Caco-2 (cell line): ENCODE data around the gene FIZ1. TPM values are rescaled to one million over a fixed set of nuclear protein-coding genes. Genes with fewer than 3 reads are reported as not detected.
"Not testable (repeated sequence)": the region's sequence is repeated elsewhere in the genome, so short reads cannot be mapped to it uniquely, and the experiment has no call there.

Source experiments
- BruUV-seq: library from RNA; stranded (reverse); fragments of 400-500 nt; replicated peaks from 2 replicates; lab custom pipeline; 2021; lab: Mats Ljungman, UMichigan
- CTCF ChIA-PET: fragments of 300-600 bp; sonication (Branson Sonifier 250); formaldehyde crosslinking; loops from one replicate; lab custom pipeline; 2022; ENCODE audit warnings: antibody characterized with exemption; lab: Charles Lee
- POLR2A ChIA-PET: fragments of 300-600 bp; sonication (Branson Sonifier 250); formaldehyde crosslinking; loops from one replicate; lab custom pipeline; 2022; ENCODE audit warnings: antibody characterized with exemption; lab: Charles Lee
- DNase-seq, 2 experiments: peaks; one replicate each; pipeline versions ENCODE4 v3.0.0 to v3.0.0-alpha.2; 2020 to 2022
- H3K27me3 ChIP-seq: replicated peaks from 2 replicates; pipeline ENCODE4 v1.6.0; 2011; ENCODE audit warnings: low read length; ENCODE audit not compliant: control insufficient read depth, insufficient read depth
- H3K36me3 ChIP-seq: 2 replicates; pipeline ENCODE4 v1.5.1; 2011; ENCODE audit warnings: low read length; ENCODE audit not compliant: control insufficient read depth, insufficient read depth
- H3K4me1 ChIP-seq: fragments of 250-450 bp; sonication (Bioruptor Pico); 2 replicates; pipeline ENCODE4 v1.5.1; 2020; ENCODE audit warnings: mild to moderate bottlenecking
- H3K4me3 ChIP-seq: 2 replicates; pipeline ENCODE4 v1.5.1; 2011; ENCODE audit warnings: low read depth, mild to moderate bottlenecking, control low read depth, low read length
- H3K9me3 ChIP-seq: fragments of 250-450 bp; sonication (Bioruptor Pico); 2 replicates; pipeline ENCODE4 v1.5.1; 2020; ENCODE audit warnings: mild to moderate bottlenecking, moderate library complexity
- H3K27ac Mint-ChIP-seq: one replicate; pipeline ENCODE4 v1.8.0; 2022; ENCODE audit warnings: mixed read lengths; ENCODE audit not compliant: unreplicated experiment
- H3K27me3 Mint-ChIP-seq: one replicate; pipeline ENCODE4 v1.8.0; 2022; ENCODE audit warnings: mixed read lengths; ENCODE audit not compliant: insufficient read depth, unreplicated experiment
- H3K36me3 Mint-ChIP-seq: one replicate; pipeline ENCODE4 v1.8.0; 2022; ENCODE audit warnings: mild to moderate bottlenecking, mixed read lengths; ENCODE audit not compliant: insufficient read depth, unreplicated experiment
- H3K4me1 Mint-ChIP-seq: one replicate; pipeline ENCODE4 v1.8.0; 2022; ENCODE audit warnings: low read depth, mixed read lengths; ENCODE audit not compliant: unreplicated experiment
- H3K4me3 Mint-ChIP-seq: one replicate; pipeline ENCODE4 v1.8.0; 2022; ENCODE audit warnings: mild to moderate bottlenecking, moderate library complexity, mixed read lengths; ENCODE audit not compliant: unreplicated experiment
- H3K9me3 Mint-ChIP-seq: one replicate; pipeline ENCODE4 v1.8.0; 2022; ENCODE audit warnings: mixed read lengths; ENCODE audit not compliant: unreplicated experiment
- intact Hi-C: fragments of 100-400 bp; cut with micrococcal nuclease; formaldehyde crosslinking; loops from one replicate; pipeline ENCODE4 v1.10.0; 2022; ENCODE audit not compliant: unreplicated experiment
- total RNA-seq: library from RNA; stranded (reverse); gene quantifications from 2 replicates; pipeline ENCODE4 v1.2.3, GENCODE V29; 2022
- TF ChIP-seq, protein P1 (sequence below), 2 experiments: fragments of 200-600 bp in 1 of 2; IDR thresholded peaks; 1 replicate in 1 of 2; 2 replicates in 1 of 2; pipeline versions ENCODE4 v1.5.1 to v1.8.0; 2011 to 2022; ENCODE audit warnings: antibody characterized with exemption in 1 of 2, control low read depth in 1 of 2, inconsistent platforms in 1 of 2, low read depth in 1 of 2, low read length in 1 of 2, mild to moderate bottlenecking in 1 of 2, moderate library complexity in 1 of 2; ENCODE audit not compliant: insufficient read depth in 1 of 2, severe bottlenecking in 1 of 2, unreplicated experiment in 1 of 2

The FIZ1 gene
- total RNA-seq, 1 experiment from 2014 or later: 27.2 TPM

DNA sequence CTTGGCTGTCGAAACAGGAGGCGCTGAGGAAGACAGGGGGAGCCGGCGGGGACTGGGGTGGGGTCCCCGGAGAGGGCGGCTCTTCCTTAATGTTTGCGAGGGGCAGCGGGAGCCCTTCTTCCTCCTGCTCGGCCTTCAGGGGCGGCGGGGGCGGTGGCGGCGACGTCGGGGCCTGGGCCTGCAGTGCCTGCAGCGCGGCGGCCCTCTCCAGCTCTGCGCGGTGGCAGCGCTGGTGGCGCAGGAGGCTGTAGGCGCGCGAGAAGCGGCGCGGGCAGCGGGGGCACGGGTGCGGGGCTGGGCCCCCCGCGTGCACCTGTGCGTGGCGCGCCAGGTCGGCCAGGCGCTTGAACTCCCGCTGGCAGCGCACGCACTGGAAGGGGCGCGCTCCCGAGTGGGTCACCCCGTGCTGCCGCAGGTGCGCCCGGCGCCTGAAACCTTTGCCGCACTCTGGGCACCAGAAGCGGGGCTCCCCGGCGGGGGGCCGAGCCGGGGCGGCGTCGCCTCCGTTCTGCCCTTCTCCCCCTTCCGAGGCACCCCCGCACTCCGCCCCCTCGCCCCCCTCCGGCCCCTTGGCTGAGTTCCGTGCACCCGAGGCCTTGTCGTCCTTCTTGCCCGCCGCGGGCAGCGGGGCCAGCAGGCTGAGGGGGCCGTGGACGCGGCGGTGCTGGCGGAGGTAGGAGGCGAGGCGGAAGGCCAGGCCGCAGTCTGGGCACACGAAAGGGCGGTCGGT, 21.1 kb downstream of the FIZ1 start:
- CTCF ChIA-PET: no interaction called here
- Mint-ChIP-seq H3K27ac (no peak overlapping the region), H3K27me3 (no peaks in the 10 kb centered on the region), H3K36me3 (peaks cover 50% of the 10 kb centered on the region), H3K4me1 (peaks cover 20% of the 10 kb centered on the region), H3K9me3 (no peaks in the 10 kb centered on the region), H3K4me3 (no peak overlapping the region)
- H3K4me3 ChIP-seq: no peak overlapping the region
- no peaks in the 10 kb centered on the region for H3K9me3 ChIP-seq
- peaks cover 19% of the 10 kb centered on the region for H3K4me1 ChIP-seq
- DNase-seq: no peak
- TF ChIP-seq, protein P1, sequence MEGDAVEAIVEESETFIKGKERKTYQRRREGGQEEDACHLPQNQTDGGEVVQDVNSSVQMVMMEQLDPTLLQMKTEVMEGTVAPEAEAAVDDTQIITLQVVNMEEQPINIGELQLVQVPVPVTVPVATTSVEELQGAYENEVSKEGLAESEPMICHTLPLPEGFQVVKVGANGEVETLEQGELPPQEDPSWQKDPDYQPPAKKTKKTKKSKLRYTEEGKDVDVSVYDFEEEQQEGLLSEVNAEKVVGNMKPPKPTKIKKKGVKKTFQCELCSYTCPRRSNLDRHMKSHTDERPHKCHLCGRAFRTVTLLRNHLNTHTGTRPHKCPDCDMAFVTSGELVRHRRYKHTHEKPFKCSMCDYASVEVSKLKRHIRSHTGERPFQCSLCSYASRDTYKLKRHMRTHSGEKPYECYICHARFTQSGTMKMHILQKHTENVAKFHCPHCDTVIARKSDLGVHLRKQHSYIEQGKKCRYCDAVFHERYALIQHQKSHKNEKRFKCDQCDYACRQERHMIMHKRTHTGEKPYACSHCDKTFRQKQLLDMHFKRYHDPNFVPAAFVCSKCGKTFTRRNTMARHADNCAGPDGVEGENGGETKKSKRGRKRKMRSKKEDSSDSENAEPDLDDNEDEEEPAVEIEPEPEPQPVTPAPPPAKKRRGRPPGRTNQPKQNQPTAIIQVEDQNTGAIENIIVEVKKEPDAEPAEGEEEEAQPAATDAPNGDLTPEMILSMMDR (IDR thresholded peaks at IDR 0.05; ENCODE audit: insufficient read depth in 1 of 2, low read depth in 1 of 2, low read length in 1 of 2, severe bottlenecking in 1 of 2, unreplicated experiment in 1 of 2): no peak
- BruUV-seq: no TSS peak
- no peaks in the 10 kb centered on the region for H3K27me3 ChIP-seq
- H3K36me3 ChIP-seq: no peaks in the 10 kb centered on the region; the same call in 1 of the 2 replicates
- intact Hi-C loops: no loop called here
- POLR2A ChIA-PET: interaction anchor here (1.2 kb wide), 1 partner anchor 21 kb away, joined by 3 read pairs; the partner anchor contains the start of gene FIZ1

DNA sequence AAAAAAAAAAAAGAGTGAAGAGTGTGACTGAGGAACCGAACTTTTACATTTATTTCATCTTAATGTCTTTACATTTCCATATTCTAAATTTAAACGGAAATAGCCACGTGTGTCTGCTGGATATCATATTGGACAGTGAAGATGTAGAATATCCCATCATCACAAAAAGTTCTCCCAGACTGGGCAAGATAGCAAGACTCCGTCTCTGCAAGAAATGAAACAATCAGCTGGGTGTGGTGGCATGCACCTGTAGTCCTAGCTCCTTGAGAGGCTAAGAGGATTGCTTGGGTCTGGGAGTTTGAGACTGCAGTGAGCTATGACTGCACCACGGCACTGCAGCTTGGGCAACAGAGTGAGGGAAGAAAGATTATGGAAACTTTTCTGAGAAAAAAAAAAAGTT, 22.6 kb downstream of the FIZ1 start:
- no peaks in the 10 kb centered on the region; the same call in 1 of the 2 replicates for H3K36me3 ChIP-seq
- DNase-seq: no peak
- Mint-ChIP-seq H3K9me3 (no peaks in the 10 kb centered on the region), H3K27ac (no peak overlapping the region), H3K27me3 (no peaks in the 10 kb centered on the region), H3K4me3 (no peak overlapping the region), H3K36me3 (peaks cover 46% of the 10 kb centered on the region), H3K4me1 (peaks cover 14% of the 10 kb centered on the region)
- TF ChIP-seq, protein P1 (IDR thresholded peaks at IDR 0.05; ENCODE audit: insufficient read depth in 1 of 2, low read depth in 1 of 2, low read length in 1 of 2, severe bottlenecking in 1 of 2, unreplicated experiment in 1 of 2): no peak
- POLR2A ChIA-PET: interaction anchor here (0.5 to 1.2 kb wide), 3 partner anchors 22 to 54 kb away, joined by 3 to 4 read pairs (median 3); partner anchors contain the start of gene FIZ1
- CTCF ChIA-PET: no interaction called here
- BruUV-seq: no TSS peak
- H3K9me3 ChIP-seq: no peaks in the 10 kb centered on the region
- intact Hi-C loops: no loop called here
- H3K4me3 ChIP-seq: no peak overlapping the region
- H3K27me3 ChIP-seq: no peaks in the 10 kb centered on the region
- H3K4me1 ChIP-seq: peaks cover 12% of the 10 kb centered on the region

- POLR2A ChIA-PET, CTCF ChIA-PET, H3K27ac Mint-ChIP-seq, BruUV-seq, H3K4me1 Mint-ChIP-seq, intact Hi-C loops, H3K4me1 ChIP-seq, H3K27me3 ChIP-seq, H3K4me3 Mint-ChIP-seq, H3K36me3 ChIP-seq, H3K27me3 Mint-ChIP-seq, H3K9me3 ChIP-seq, H3K4me3 ChIP-seq, H3K9me3 Mint-ChIP-seq, DNase-seq: not testable (repeated sequence)
- H3K36me3 Mint-ChIP-seq: peaks cover 22% of the 10 kb centered on the region
These were observed 25.4 kb downstream of the FIZ1 start for GRCh38 chr19:55573929-55574328.

GRCh38 chr19:55569477-55569876, 29.8 kb downstream of the FIZ1 start:
- CTCF ChIA-PET, POLR2A ChIA-PET, H3K27me3 Mint-ChIP-seq, H3K4me1 Mint-ChIP-seq, H3K9me3 ChIP-seq, BruUV-seq, H3K36me3 Mint-ChIP-seq, H3K4me1 ChIP-seq, H3K27me3 ChIP-seq, DNase-seq, H3K4me3 Mint-ChIP-seq, intact Hi-C loops, H3K36me3 ChIP-seq, H3K4me3 ChIP-seq, H3K9me3 Mint-ChIP-seq, H3K27ac Mint-ChIP-seq: not testable (repeated sequence)
